HepG2 (cell line): ENCODE measurements around the gene FCER1G. TPM values are rescaled to one million over a fixed set of nuclear protein-coding genes. Genes with fewer than 3 reads are reported as not detected.

ENCODE experiments used
- ATAC-seq: fragments of 200-7000 bp; cut with Tn5 transposase; 3 replicates; pipeline ENCODE4 v1.9.1; 2020; ENCODE audit warnings: mild to moderate bottlenecking, moderate library complexity
- BruUV-seq: library from RNA; stranded (reverse); fragments of 400-500 nt; replicated peaks from 2 replicates; lab custom pipeline; 2021; lab: Mats Ljungman, UMichigan
- CTCF ChIA-PET: fragments of 300-600 bp; formaldehyde crosslinking; extraction: SDS; loops from one replicate; lab custom pipeline; 2021; ENCODE audit warnings: low total read pairs, inconsistent platforms, low intra/inter-chr PET ratio; lab: Yijun Ruan, JAX
- POLR2A ChIA-PET: fragments of 350-600 bp; sonication (Branson Sonifier 250); formaldehyde crosslinking; loops from one replicate; lab custom pipeline; 2020; ENCODE audit warnings: antibody characterized with exemption, inconsistent platforms; lab: Yijun Ruan, JAX
- DNase-seq: peaks from one replicate; pipeline ENCODE4 v3.0.0-alpha.2; 2015; ENCODE audit warnings: low spot score
- FAIRE-seq: peaks from 3 replicates; lab custom pipeline; 2011; peaks lifted over from hg19 to GRCh38; lab: Jason Lieb, UNC
- H2AFZ ChIP-seq: one replicate; pipeline ENCODE4 v1.6.1; 2011; ENCODE audit warnings: low read length, inconsistent platforms
- H3K27ac ChIP-seq: fragments of 300-600 bp; 3 replicates; pipeline ENCODE4 v1.8.0; 2011; ENCODE audit warnings: mixed run types, mild to moderate bottlenecking, mixed read lengths, low read length, inconsistent platforms; ENCODE audit not compliant: insufficient read depth; ENCODE audit errors: extremely low read length
- H3K27me3 ChIP-seq, 2 experiments: fragments of 200-600 bp in 1 of 2; 2 replicates in 1 of 2; 3 replicates in 1 of 2; pipeline versions ENCODE4 v1.6.0 to v1.8.0; 2011; ENCODE audit warnings: low read length in 2 of 2, mild to moderate bottlenecking in 2 of 2, moderate library complexity in 2 of 2, inconsistent platforms in 1 of 2; ENCODE audit not compliant: insufficient read depth in 2 of 2, control insufficient read depth in 1 of 2
- H3K36me3 ChIP-seq, 2 experiments: fragments of 200-600 bp in 1 of 2; replicated peaks in 1 of 2; 2 replicates in 1 of 2; 3 replicates in 1 of 2; pipeline versions ENCODE4 v1.5.1 to v1.8.0; 2011; ENCODE audit warnings: low read length in 2 of 2, inconsistent platforms in 1 of 2; ENCODE audit not compliant: insufficient read depth in 2 of 2, control insufficient read depth in 1 of 2
- H3K4me1 ChIP-seq: 2 replicates; pipeline ENCODE4 v1.5.1; 2012; ENCODE audit warnings: low read length, inconsistent platforms; ENCODE audit not compliant: insufficient read depth
- H3K4me2 ChIP-seq: 2 replicates; pipeline ENCODE4 v1.6.0; 2011; ENCODE audit warnings: low read depth, low read length, inconsistent platforms
- H3K4me3 ChIP-seq, 3 experiments: fragments of 200-600 bp in 1 of 3; sonication (generic), shearing (Covaris generic) in 1 of 3; replicated peaks in 1 of 3; 2 replicates each; pipeline ENCODE4 v1.5.1; 2011 to 2016; ENCODE audit warnings: low read length in 3 of 3, inconsistent platforms in 2 of 3, low read depth in 2 of 3, mild to moderate bottlenecking in 2 of 3, control low read depth in 1 of 3, mixed read lengths in 1 of 3; ENCODE audit not compliant: insufficient read depth in 1 of 3
- H3K79me2 ChIP-seq: one replicate; pipeline ENCODE4 v1.6.1; 2011; ENCODE audit warnings: low read length, inconsistent platforms; ENCODE audit not compliant: insufficient read depth
- H3K9ac ChIP-seq: 2 replicates; pipeline ENCODE4 v1.6.0; 2011; ENCODE audit warnings: mild to moderate bottlenecking, low read depth, low read length, inconsistent platforms; ENCODE audit not compliant: insufficient read depth
- H3K9me3 ChIP-seq: 2 replicates; pipeline ENCODE4 v1.5.1; 2012; ENCODE audit warnings: mild to moderate bottlenecking, low read length
- H4K20me1 ChIP-seq: 2 replicates; pipeline ENCODE4 v1.6.0; 2011; ENCODE audit warnings: inconsistent platforms, mild to moderate bottlenecking, low read length, moderate library complexity; ENCODE audit not compliant: insufficient read depth
- CEBPB ChIP-seq: IDR thresholded peaks from 2 replicates; pipeline ENCODE4 v1.6.1; 2011; ENCODE audit warnings: low read depth, low read length, improper control_type of control experiment, borderline replicate concordance
- MTA3 ChIP-seq: sonication (generic); formaldehyde crosslinking; IDR thresholded peaks from 2 replicates; pipeline ENCODE4 v1.4.0; 2020; ENCODE audit warnings: missing genetic modification reagents
- SP4 ChIP-seq: sonication (generic); formaldehyde crosslinking; IDR thresholded peaks from 2 replicates; pipeline ENCODE4 v1.8.1; 2023; ENCODE audit warnings: mild to moderate bottlenecking, missing genetic modification reagents
- ZNF142 ChIP-seq: sonication (generic); formaldehyde crosslinking; IDR thresholded peaks from 2 replicates; pipeline ENCODE4 v1.4.0; 2020; ENCODE audit warnings: missing genetic modification reagents
- ZNF430 ChIP-seq: sonication (generic); formaldehyde crosslinking; IDR thresholded peaks from 2 replicates; pipeline ENCODE4 v1.9.0; 2021; ENCODE audit warnings: mild to moderate bottlenecking, missing genetic modification reagents
- ZNF616 ChIP-seq: sonication (generic); formaldehyde crosslinking; IDR thresholded peaks from 2 replicates; pipeline ENCODE4 v1.5.0; 2020; ENCODE audit warnings: low read depth, mild to moderate bottlenecking, missing genetic modification reagents
- ZNF710 ChIP-seq: sonication (generic); formaldehyde crosslinking; IDR thresholded peaks from 2 replicates; pipeline ENCODE4 v1.5.0; 2020; ENCODE audit warnings: mild to moderate bottlenecking, missing genetic modification reagents, borderline replicate concordance
- WGBS: methylation state at CpG from one replicate; pipeline ENCODE4 v1.1.6; 2017; ENCODE audit warnings: low lambda C conversion rate; 5-methylcytosine and 5-hydroxymethylcytosine counted together
- in situ Hi-C: cut with HindIII; loops from 2 replicates; pipeline ENCODE4 v1.10.0; 2017; ENCODE audit warnings: low pct_unique_long_range_greater_than_20kb; ENCODE audit not compliant: extremely low pct_ligation_motif_present
- intact Hi-C: fragments of 100-400 bp; cut with micrococcal nuclease; formaldehyde crosslinking; loops from one replicate; pipeline ENCODE4 v1.10.0; 2022; ENCODE audit not compliant: unreplicated experiment
- polyA plus RNA-seq, 8 experiments: library from polyadenylated mRNA; depleted of rRNA in 3 of 8; stranded (reverse) in 7 of 8; unstranded in 1 of 8; fragments of >200 nt; fragmentation: Illumina TruSeq in 4 of 8; extraction: Trizol in 4 of 8; gene quantifications; 2 replicates each; pipeline versions ENCODE4 v1.2.1 to v1.2.3, GENCODE V29; 2011 to 2016; ENCODE audit warnings: low read depth in 4 of 8, missing spikeins in 1 of 8, mixed read lengths in 1 of 8; ENCODE audit not compliant: insufficient read depth in 1 of 8
- total RNA-seq, 5 experiments: library from RNA; depleted of rRNA; stranded (reverse); fragments of >200 nt; fragmentation: Illumina TruSeq; extraction: Trizol; gene quantifications; 2 replicates each; pipeline ENCODE4 v1.2.3, GENCODE V29; 2016; ENCODE audit warnings: low read depth in 1 of 5

The FCER1G gene
- total and polyA plus RNA-seq, 2 of the 13 experiments (the other 11 are each of a cell fraction or from before 2014, with no cell fraction given): 1.3 to 6.4 TPM

GRCh38 chr1:161251579-161251978 is 36.5 kb downstream of the FCER1G start:
- ChIA-PET POLR2A (no interaction called here), CTCF (no interaction called here)
- Histone ChIP-seq H3K79me2 (no peaks in the 10 kb centered on the region), H3K9ac (no peak overlapping the region), H4K20me1 (no peaks in the 10 kb centered on the region), H3K4me3 (no peak overlapping the region), H3K4me1 (peaks cover 36% of the 10 kb centered on the region), H2AFZ (no peak overlapping the region), H3K9me3 (no peaks in the 10 kb centered on the region; the same call in 1 of the 2 replicates), H3K36me3 (no peaks in the 10 kb centered on the region), H3K4me2 (peak overlapping the region; percentile 53), H3K27ac (no peak overlapping the region), H3K27me3 (no peaks in the 10 kb centered on the region; a peak in 1 of 5 replicates)
- DNase-seq (no peak), FAIRE-seq (no peak), ATAC-seq (no peak)
- 5% methylated on average over 8 of the region's 8 CpGs for WGBS
- TF ChIP-seq SP4 (CRISPR knock-in tag) (no peak), ZNF616 (CRISPR knock-in tag) (peak; percentile 98), MTA3 (no peak), ZNF710 (no peak), CEBPB (0 out of 2 replicates have a peak, but pooled peaks have one; percentile 2), ZNF142 (no peak), ZNF430 (no peak)
- in situ Hi-C loops (no loop called here), intact Hi-C loops (no loop called here)
- BruUV-seq: no TSS peak
